ENCODE results near the gene ID3. TPM values are rescaled to one million over a fixed set of nuclear protein-coding genes. Genes with fewer than 3 reads are reported as not detected.

Gene ID3
- total and polyA plus RNA-seq, 2 of the 8 experiments (the other 6 are each of a cell fraction or from before 2014, with no cell fraction given), result 240 to 304 TPM

GRCh38 chr1:23530747-23531561 lies 28.3 kb downstream of the ID3 start, which contains the start of gene E2F2 (continued):
- TF ChIP-seq MAX (IDR thresholded peaks at IDR 0.05), result peak; percentile 84
- peak; percentile 77 for TF ChIP-seq POLR2AphosphoS5 (IDR thresholded peaks at IDR 0.05; ENCODE audit: low read depth, low read length)
- TF ChIP-seq NRF1 (IDR thresholded peaks at IDR 0.05; ENCODE audit: low read depth, low read length), result no peak
- peak in 1 of 2 experiments; percentile 75; a peak in 2 of 3 replicates for TF ChIP-seq POLR2A (IDR thresholded peaks at IDR 0.05; ENCODE audit: control extremely low read depth in 1 of 2, low read depth in 2 of 2, low read length in 2 of 2)
- peak; percentile 96 for TF ChIP-seq KDM4A (IDR thresholded peaks at IDR 0.05; ENCODE audit: low read depth, low read length, severe bottlenecking)
- peak; percentile 75 for TF ChIP-seq TAF1 (IDR thresholded peaks at IDR 0.05; ENCODE audit: low read depth, low read length)
- peak; percentile 76 for TF ChIP-seq ASH2L (IDR thresholded peaks at IDR 0.05; ENCODE audit: low read length)
- TF ChIP-seq RAD21 (IDR thresholded peaks at IDR 0.05 in 1 of 2, conservative IDR thresholded peaks at IDR 0.05 in 1 of 2; ENCODE audit: low read depth in 2 of 2, low read length in 2 of 2), result peak; percentile 25 to 29; a peak in 1 of 4 replicates
- TF ChIP-seq, protein P1, sequence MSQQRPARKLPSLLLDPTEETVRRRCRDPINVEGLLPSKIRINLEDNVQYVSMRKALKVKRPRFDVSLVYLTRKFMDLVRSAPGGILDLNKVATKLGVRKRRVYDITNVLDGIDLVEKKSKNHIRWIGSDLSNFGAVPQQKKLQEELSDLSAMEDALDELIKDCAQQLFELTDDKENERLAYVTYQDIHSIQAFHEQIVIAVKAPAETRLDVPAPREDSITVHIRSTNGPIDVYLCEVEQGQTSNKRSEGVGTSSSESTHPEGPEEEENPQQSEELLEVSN (IDR thresholded peaks at IDR 0.05), result peak; percentile 98
- TF ChIP-seq FOSL1 (IDR thresholded peaks at IDR 0.05; ENCODE audit: insufficient read depth, low read depth, low read length), result no peak
- peak; percentile 44 for TF ChIP-seq TAF7 (optimal IDR thresholded peaks at IDR 0.05; ENCODE audit: borderline replicate concordance, low read depth, low read length)
- TF ChIP-seq RNF2 (IDR thresholded peaks at IDR 0.05; ENCODE audit: borderline replicate concordance, low read depth, low read length, missing control alignments, poor library complexity, severe bottlenecking), result no peak
- TF ChIP-seq CREB1 (IDR thresholded peaks at IDR 0.05), result peak; percentile 65
- TF ChIP-seq HDAC6 (IDR thresholded peaks at IDR 0.05; ENCODE audit: low read depth, low read length), result no peak
- TF ChIP-seq CEBPB (IDR thresholded peaks at IDR 0.05; ENCODE audit: low read depth, low read length), result peak; percentile 98

All from H1 (cell line).